Skeletal muscle tissue (tissue), 4 donors: ENCODE measurements around the gene KRTAP5-1. TPM values are rescaled to one million over a fixed set of nuclear protein-coding genes. Genes with fewer than 3 reads are reported as not detected.
"Not testable (repeated sequence)": the region's sequence is repeated elsewhere in the genome, so short reads cannot be mapped to it uniquely, and the experiment has no call there.

Source experiments
- H3K27ac ChIP-seq: one replicate; pipeline ENCODE4 v1.7.0; 2013; ENCODE audit warnings: mild to moderate bottlenecking, low read depth, low read length, inconsistent platforms
- H3K27me3 ChIP-seq, 3 donors: one replicate each; pipeline ENCODE4 v1.7.0; 2013; ENCODE audit warnings: low read length in 3 of 3; ENCODE audit not compliant: control insufficient read depth in 3 of 3, insufficient read depth in 3 of 3
- H3K36me3 ChIP-seq, 3 donors: one replicate each; pipeline ENCODE4 v1.7.0; 2013; ENCODE audit warnings: low read length in 3 of 3; ENCODE audit not compliant: control insufficient read depth in 3 of 3, insufficient read depth in 3 of 3
- H3K4me1 ChIP-seq, 3 donors: one replicate each; pipeline ENCODE4 v1.7.0; 2013; ENCODE audit warnings: low read length in 3 of 3, mild to moderate bottlenecking in 3 of 3; ENCODE audit not compliant: control insufficient read depth in 3 of 3, insufficient read depth in 3 of 3
- H3K4me3 ChIP-seq, 3 donors: one replicate each; pipeline ENCODE4 v1.7.0; 2013; ENCODE audit warnings: low read length in 3 of 3
- H3K9ac ChIP-seq, 3 donors: one replicate each; pipeline ENCODE4 v1.7.0; 2013; ENCODE audit warnings: low read length in 3 of 3, mild to moderate bottlenecking in 3 of 3, moderate library complexity in 2 of 3, low read depth in 1 of 3
- H3K9me3 ChIP-seq, 3 donors: one replicate each; pipeline ENCODE4 v1.7.0; 2013; ENCODE audit warnings: low read length in 3 of 3; ENCODE audit not compliant: control insufficient read depth in 3 of 3
- total RNA-seq: library from RNA; depleted of rRNA; stranded (reverse); fragments of >200 nt; gene quantifications from one replicate; pipeline ENCODE4 v1.2.3, GENCODE V29; 2014
- donor health status: Osteomylitis.

KRTAP5-1 gene
- total RNA-seq, 1 donor from 2014 or later, result not detected

GRCh38 chr11:1592628-1593027, 7.5 kb upstream of the KRTAP5-1 start:
- Histone ChIP-seq H3K4me3 (no peak overlapping the region), H3K27ac (no peak overlapping the region), H3K4me1 (peaks cover 5 to 16% (median 16%) of the 10 kb centered on the region in 3 donors), H3K9ac (no peak overlapping the region), H3K9me3 (no peaks in the 10 kb centered on the region), H3K36me3 (no peaks in the 10 kb centered on the region), H3K27me3 (peaks cover 4 to 13% (median 9%) of the 10 kb centered on the region in 3 donors)

- H3K27ac ChIP-seq, result no peak overlapping the region
- no peaks in the 10 kb centered on the region for H3K36me3 ChIP-seq
- H3K9ac ChIP-seq, result no peak overlapping the region
- no peaks in the 10 kb centered on the region for H3K9me3 ChIP-seq
- H3K27me3 ChIP-seq, result peaks cover 0 to 5% (median 4%) of the 10 kb centered on the region in 3 donors
- no peak overlapping the region for H3K4me3 ChIP-seq
- peaks cover 0 to 22% (median 21%) of the 10 kb centered on the region in 3 donors for H3K4me1 ChIP-seq
Measured at GRCh38 chr11:1589996-1590395, 4.9 kb upstream of the KRTAP5-1 start.

- peaks cover 0 to 22% (median 21%) of the 10 kb centered on the region in 3 donors for H3K4me1 ChIP-seq
- H3K27ac ChIP-seq, H3K4me3 ChIP-seq, H3K27me3 ChIP-seq, H3K9ac ChIP-seq, H3K36me3 ChIP-seq, H3K9me3 ChIP-seq: not testable (repeated sequence)
Measured at GRCh38 chr11:1589191-1589963, 4.3 kb upstream of the KRTAP5-1 start.

- no peaks in the 10 kb centered on the region for H3K9me3 ChIP-seq
- peaks cover 0 to 22% (median 21%) of the 10 kb centered on the region in 3 donors for H3K4me1 ChIP-seq
- H3K4me3 ChIP-seq, result no peak overlapping the region
- no peaks in the 10 kb centered on the region for H3K27me3 ChIP-seq
- H3K9ac ChIP-seq, result no peak overlapping the region
- no peak overlapping the region for H3K27ac ChIP-seq
- H3K36me3 ChIP-seq, result no peaks in the 10 kb centered on the region
Measured at GRCh38 chr11:1586699-1587098, 1.6 kb upstream of the KRTAP5-1 start.

- H3K36me3 ChIP-seq, H3K9me3 ChIP-seq, H3K4me1 ChIP-seq, H3K9ac ChIP-seq, H3K27ac ChIP-seq, H3K4me3 ChIP-seq, H3K27me3 ChIP-seq: not testable (repeated sequence)
Measured at GRCh38 chr11:1582909-1583308, 2.2 kb downstream of the KRTAP5-1 start.

GRCh38 chr11:1581976-1582375, 3.1 kb downstream of the KRTAP5-1 start:
- Histone ChIP-seq H3K36me3 (no peaks in the 10 kb centered on the region), H3K9ac (no peak overlapping the region)

GRCh38 chr11:1576825-1577224, 8.3 kb downstream of the KRTAP5-1 start:
- H3K27ac ChIP-seq, result no peak overlapping the region
- peaks cover 0 to 4% (median 4%) of the 10 kb centered on the region in 3 donors for H3K9me3 ChIP-seq
- no peak overlapping the region for H3K9ac ChIP-seq
- H3K27me3 ChIP-seq, result peaks cover 0 to 4% (median 0%) of the 10 kb centered on the region in 3 donors
- H3K4me3 ChIP-seq, result no peak overlapping the region
- no peaks in the 10 kb centered on the region for H3K36me3 ChIP-seq
- H3K4me1 ChIP-seq, result peaks cover 6 to 15% (median 12%) of the 10 kb centered on the region in 3 donors

More at GRCh38 chr11:1581976-1582375, 3.1 kb downstream of the KRTAP5-1 start:
- peaks cover 0 to 4% (median 4%) of the 10 kb centered on the region in 3 donors for H3K9me3 ChIP-seq
- no peak overlapping the region for H3K4me3 ChIP-seq
- no peak overlapping the region for H3K27ac ChIP-seq
- no peaks in the 10 kb centered on the region for H3K27me3 ChIP-seq
- peaks cover 0 to 5% (median 5%) of the 10 kb centered on the region in 3 donors for H3K4me1 ChIP-seq

GRCh38 chr11:1575756-1576155, 9.3 kb downstream of the KRTAP5-1 start:
- not testable (repeated sequence) for H3K27ac ChIP-seq, H3K4me3 ChIP-seq, H3K36me3 ChIP-seq, H3K9ac ChIP-seq, H3K27me3 ChIP-seq, H3K9me3 ChIP-seq
- peaks cover 9 to 20% (median 18%) of the 10 kb centered on the region in 3 donors for H3K4me1 ChIP-seq

GRCh38 chr11:1574933-1575242, 10.2 kb downstream of the KRTAP5-1 start:
- Histone ChIP-seq H3K9me3 (peaks cover 0 to 4% (median 4%) of the 10 kb centered on the region in 3 donors), H3K4me3 (no peak overlapping the region), H3K36me3 (no peaks in the 10 kb centered on the region), H3K9ac (no peak overlapping the region), H3K27ac (no peak overlapping the region), H3K4me1 (peaks cover 9 to 27% (median 26%) of the 10 kb centered on the region in 3 donors), H3K27me3 (peaks cover 0 to 4% (median 0%) of the 10 kb centered on the region in 3 donors)

GRCh38 chr11:1574238-1574932, 10.7 kb downstream of the KRTAP5-1 start:
- Histone ChIP-seq H3K9ac (peak overlapping the region; percentile 51 to 81 (median 65)), H3K4me3 (peak overlapping the region in 2 of 3 donors; percentile 52 to 67), H3K36me3 (no peaks in the 10 kb centered on the region), H3K27me3 (peaks cover 0 to 4% (median 0%) of the 10 kb centered on the region in 3 donors), H3K9me3 (peaks cover 0 to 4% (median 4%) of the 10 kb centered on the region in 3 donors), H3K4me1 (peaks cover 11 to 32% (median 31%) of the 10 kb centered on the region in 3 donors), H3K27ac (peak overlapping the region; percentile 81)
